T1000 (cell line): ENCODE measurements around the gene MORN5.

Experiments used
- DNase-seq: peaks from one replicate; lab custom pipeline; 2025; ENCODE audit warnings: mixed read lengths; lab: John Stamatoyannopoulos, UW

MORN5 gene

GRCh38 chr9:122191584-122191983 lies 31.9 kb downstream of the MORN5 start:
- no peak for DNase-seq

- DNase-seq: no peak
Observed at GRCh38 chr9:122192261-122192875, 32.7 kb downstream of the MORN5 start.

GRCh38 chr9:122192914-122193525 lies 33.3 kb downstream of the MORN5 start:
- no peak for DNase-seq

GRCh38 chr9:122193651-122194050 lies 33.9 kb downstream of the MORN5 start:
- DNase-seq: no peak

- no peak for DNase-seq
Observed at GRCh38 chr9:122195875-122196274, 36.2 kb downstream of the MORN5 start.

GRCh38 chr9:122197426-122197825 lies 37.7 kb downstream of the MORN5 start:
- DNase-seq: no peak

GRCh38 chr9:122197882-122198281 lies 38.2 kb downstream of the MORN5 start:
- no peak for DNase-seq

GRCh38 chr9:122200960-122201595 lies 41.4 kb downstream of the MORN5 start:
- DNase-seq: peak; percentile 40

- no peak for DNase-seq
Observed at GRCh38 chr9:122201641-122202040, 41.9 kb downstream of the MORN5 start.

GRCh38 chr9:122202111-122202510 lies 42.4 kb downstream of the MORN5 start:
- no peak for DNase-seq

GRCh38 chr9:122204055-122204454 lies 44.3 kb downstream of the MORN5 start:
- DNase-seq: no peak

- no peak for DNase-seq
Observed at GRCh38 chr9:122204491-122204890, 44.8 kb downstream of the MORN5 start.

- DNase-seq: no peak
Observed at GRCh38 chr9:122205176-122205575, 45.5 kb downstream of the MORN5 start.

GRCh38 chr9:122206118-122207046 lies 46.7 kb downstream of the MORN5 start:
- DNase-seq: peak; percentile 37

- no peak for DNase-seq
Observed at GRCh38 chr9:122207096-122207495, 47.4 kb downstream of the MORN5 start.

GRCh38 chr9:122209451-122209850 lies 49.7 kb downstream of the MORN5 start:
- no peak for DNase-seq

- DNase-seq: no peak
Observed at GRCh38 chr9:122212473-122213004, 52.8 kb downstream of the MORN5 start.

- no peak for DNase-seq
Observed at GRCh38 chr9:122213102-122213588, 53.4 kb downstream of the MORN5 start.

- no peak for DNase-seq
Observed at GRCh38 chr9:122213589-122214413, 54.1 kb downstream of the MORN5 start.

GRCh38 chr9:122214507-122214906 lies 54.8 kb downstream of the MORN5 start:
- DNase-seq: no peak

- DNase-seq: no peak
Observed at GRCh38 chr9:122215663-122216062, 56.0 kb downstream of the MORN5 start.
